ENCODE measurements around the gene NFE2L1.

The NFE2L1 gene

DNA sequence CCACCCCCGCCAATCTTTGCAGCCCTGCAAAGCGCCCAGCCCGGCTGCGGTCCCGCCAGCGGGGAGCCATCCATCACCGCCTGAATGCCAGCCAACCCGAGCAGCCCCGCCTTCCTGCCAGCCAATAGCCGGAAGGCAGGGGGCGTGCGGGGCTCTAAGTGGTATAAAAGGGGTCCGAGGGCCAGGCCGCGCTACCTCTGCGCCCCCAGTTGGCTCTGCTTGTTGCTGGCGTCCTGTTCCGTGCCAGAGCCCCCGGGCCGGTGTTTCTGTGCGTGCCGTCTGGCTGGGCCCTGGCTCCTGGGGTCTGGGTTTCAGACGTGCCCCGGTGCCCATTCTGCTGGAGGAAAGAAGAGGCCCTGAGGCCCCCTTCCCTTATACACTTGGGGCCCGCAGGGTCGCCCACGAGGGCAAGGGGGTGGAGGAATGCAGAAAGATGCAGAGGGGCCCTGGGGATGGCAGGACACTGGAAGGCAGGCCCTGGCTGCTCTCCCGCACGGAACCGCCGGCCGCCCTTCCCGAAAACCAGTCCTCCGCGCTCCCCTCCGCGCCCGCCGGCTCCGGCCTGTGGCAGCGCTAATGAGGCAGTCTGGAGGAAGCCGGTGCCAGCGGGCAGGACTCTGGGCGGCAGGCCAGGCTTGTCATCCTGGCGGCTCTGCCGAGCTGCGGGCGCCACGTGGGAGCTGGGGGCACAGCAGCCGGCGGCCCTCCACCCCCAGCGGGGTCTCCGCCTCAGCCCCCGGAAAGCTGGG lies 24.6 kb upstream of the NFE2L1 start:
- DNase-seq (ENCODE audit: low read depth) = peak; percentile 77
- TF ChIP-seq, protein P1, sequence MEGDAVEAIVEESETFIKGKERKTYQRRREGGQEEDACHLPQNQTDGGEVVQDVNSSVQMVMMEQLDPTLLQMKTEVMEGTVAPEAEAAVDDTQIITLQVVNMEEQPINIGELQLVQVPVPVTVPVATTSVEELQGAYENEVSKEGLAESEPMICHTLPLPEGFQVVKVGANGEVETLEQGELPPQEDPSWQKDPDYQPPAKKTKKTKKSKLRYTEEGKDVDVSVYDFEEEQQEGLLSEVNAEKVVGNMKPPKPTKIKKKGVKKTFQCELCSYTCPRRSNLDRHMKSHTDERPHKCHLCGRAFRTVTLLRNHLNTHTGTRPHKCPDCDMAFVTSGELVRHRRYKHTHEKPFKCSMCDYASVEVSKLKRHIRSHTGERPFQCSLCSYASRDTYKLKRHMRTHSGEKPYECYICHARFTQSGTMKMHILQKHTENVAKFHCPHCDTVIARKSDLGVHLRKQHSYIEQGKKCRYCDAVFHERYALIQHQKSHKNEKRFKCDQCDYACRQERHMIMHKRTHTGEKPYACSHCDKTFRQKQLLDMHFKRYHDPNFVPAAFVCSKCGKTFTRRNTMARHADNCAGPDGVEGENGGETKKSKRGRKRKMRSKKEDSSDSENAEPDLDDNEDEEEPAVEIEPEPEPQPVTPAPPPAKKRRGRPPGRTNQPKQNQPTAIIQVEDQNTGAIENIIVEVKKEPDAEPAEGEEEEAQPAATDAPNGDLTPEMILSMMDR (conservative IDR thresholded peaks at IDR 0.05; ENCODE audit: low read length) = no peak; the same call in 1 of the 2 replicates
- H3K4me3 ChIP-seq (ENCODE audit: low read length) = peak overlapping the region; percentile 58

DNA sequence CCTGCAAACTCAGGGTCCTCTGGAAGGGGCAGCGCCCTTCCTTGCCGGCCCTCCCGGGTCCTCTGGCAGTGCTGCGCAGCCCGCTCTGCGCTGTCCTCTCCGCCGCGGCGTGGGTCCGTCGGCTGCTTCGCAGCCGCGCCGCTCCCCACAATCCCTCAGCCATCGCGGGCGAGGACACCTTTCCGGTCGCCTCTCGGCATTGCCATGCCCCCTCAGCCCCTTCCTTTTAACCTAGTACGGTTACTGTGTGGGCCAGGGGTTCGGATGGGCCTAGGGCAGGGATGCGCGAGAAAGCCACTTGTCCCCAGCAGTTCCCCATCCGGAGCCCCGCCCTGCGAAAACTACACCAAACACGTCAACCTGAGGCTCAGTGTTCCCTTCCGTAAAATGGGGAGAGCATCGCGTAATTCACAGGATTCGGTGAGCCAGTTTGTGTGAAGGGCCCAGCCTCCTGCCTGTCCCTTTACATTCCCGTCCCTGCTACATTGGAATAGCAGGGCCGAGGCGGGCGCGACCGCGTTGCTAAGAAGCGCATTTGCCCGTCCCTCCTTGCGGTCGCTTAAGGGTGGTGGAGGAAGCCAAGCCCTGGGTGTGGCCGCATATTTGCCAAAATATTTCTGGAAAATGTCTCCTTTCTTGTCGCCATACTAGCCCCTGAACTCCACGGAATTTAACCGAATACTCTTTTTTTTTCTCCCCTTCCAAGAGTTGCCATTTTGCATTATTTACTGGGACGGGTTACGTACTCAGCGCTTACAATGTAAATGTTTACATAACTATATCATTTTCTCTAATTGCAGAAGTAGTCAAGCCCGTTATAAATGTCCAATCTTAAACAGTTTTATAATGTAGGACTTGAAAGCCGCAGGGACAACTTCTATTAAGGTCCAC lies 23.8 kb upstream of the NFE2L1 start:
- DNase-seq (ENCODE audit: low read depth) = peak; percentile 84
- TF ChIP-seq, protein P1 (conservative IDR thresholded peaks at IDR 0.05; ENCODE audit: low read length) = no peak
- H3K4me3 ChIP-seq (ENCODE audit: low read length) = peak overlapping the region; percentile 58

DNA sequence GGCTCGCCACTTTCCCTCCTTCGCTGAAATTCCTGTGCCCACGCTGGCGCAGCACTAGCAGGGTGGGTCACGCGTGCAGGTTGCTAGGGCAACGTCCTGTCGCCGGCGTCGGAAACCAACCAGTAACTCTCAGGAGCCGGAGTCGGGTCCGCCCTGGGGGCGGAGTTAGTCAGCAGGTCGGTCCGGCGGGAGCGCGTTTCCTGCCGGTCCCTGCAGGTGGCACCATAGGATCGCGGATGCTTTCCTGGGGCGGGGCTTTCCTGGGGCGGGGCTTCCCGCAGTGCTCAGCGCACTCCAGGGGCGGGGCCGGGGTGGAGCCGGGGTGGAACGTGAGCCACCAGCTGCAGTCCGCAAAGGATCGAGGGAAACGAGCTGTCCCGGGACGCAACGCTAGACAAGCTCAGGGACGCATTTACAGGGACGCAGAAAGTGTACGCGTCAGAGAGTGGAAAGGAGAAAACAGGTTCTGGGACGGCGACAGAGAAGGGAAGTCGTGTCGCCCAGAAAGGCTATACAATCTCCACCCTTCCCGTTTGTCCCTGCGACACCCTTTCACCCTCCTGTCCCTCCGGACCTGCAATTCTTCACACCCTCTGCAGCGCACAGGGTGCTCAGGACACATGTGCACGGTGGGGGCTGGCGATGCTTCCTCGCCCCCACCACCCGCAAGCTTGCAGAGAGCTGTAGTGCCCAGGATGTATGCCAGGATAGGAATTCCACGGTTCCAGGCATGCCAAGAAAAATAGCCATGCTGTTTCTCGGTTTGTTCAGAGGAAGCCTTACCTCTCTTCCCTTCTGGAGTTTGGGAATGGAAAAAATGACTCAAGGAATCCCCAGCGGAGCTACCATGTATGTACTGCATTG lies 22.9 kb upstream of the NFE2L1 start:
- peak overlapping the region; percentile 71 for H3K4me3 ChIP-seq (ENCODE audit: low read length)
- TF ChIP-seq, protein P1 (conservative IDR thresholded peaks at IDR 0.05; ENCODE audit: low read length) = peak; percentile 67
- peak; percentile 95 for DNase-seq (ENCODE audit: low read depth)

DNA sequence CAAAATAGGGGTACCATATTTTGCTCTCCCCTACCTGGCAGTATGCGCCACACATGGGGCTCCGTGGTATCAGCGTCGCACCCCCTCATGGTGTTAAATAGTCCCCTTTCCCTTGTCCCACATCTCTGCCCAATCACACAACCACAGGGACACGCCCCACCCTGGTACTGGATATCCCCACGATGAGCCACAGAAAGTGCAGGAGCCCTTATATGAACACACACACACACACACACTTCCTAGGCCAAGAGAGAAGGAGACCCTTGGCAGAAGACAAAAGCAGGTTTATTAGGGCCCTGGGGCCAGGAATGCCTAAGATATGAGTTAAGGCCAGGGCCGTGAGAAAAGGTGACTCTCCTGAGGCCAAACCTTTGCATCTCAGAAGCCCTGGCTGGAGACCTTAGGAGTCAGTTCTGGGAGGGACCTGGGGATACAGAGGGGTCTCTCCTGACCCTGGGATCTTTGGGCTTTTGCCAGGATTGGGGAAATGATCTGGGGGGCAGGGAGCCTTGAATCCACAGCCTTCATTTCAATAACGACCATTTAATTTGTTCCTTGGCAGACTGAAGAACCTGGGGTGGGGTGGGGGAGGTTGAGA lies 22.2 kb upstream of the NFE2L1 start:
- TF ChIP-seq, protein P1 (conservative IDR thresholded peaks at IDR 0.05; ENCODE audit: low read length) = no peak
- no peak for DNase-seq (ENCODE audit: low read depth)
- H3K4me3 ChIP-seq (ENCODE audit: low read length) = peak overlapping the region; percentile 71

DNA sequence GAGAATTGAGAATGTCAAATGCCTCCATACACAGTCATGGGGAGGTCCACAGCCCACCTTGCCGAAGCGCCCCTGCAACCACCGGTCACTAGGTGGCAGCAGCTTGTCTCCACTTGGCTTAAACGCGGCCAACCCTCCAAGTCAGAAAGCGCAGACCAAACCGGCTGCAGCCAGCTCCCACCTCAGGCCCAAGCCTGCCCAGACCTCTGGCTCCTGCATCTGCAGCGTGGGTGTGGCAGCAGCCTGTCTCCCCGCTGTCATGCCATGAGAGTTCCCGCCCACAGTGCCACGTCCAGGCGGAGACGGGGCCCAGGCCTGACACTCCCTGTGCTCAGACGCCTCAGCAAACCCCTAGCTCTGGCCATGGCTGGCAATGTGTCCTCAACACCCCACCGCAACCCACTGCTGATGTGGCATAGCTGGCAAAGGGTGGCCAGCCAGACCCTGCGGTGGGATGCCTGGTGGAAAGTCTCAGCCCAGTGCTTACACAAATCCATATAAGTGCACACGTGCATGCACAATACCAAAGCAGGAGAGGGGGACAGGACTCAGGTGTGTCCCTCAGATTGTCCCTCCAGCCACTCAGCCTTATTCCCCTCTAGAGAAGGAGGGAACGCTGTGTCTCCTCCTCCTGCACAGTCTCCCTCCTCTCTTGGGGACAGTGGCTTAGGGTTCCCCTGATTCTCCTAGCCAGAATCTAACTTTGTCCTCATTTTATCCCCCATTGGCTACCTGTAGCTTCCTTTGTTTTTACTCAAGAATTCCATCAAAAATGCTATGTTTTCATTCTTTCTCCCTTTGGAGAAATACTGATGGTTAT lies 21.4 kb upstream of the NFE2L1 start:
- H3K4me3 ChIP-seq (ENCODE audit: low read length) = no peak overlapping the region; the same call in 1 of the 2 replicates
- peak; percentile 95 for DNase-seq (ENCODE audit: low read depth)
- TF ChIP-seq, protein P1 (conservative IDR thresholded peaks at IDR 0.05; ENCODE audit: low read length) = peak; percentile 87

Measured in AG10803 (cell line).